Cerebellar cortex (tissue), 1 donor: ENCODE results near the gene KRT23.

Source experiments
- DNase-seq: peaks from one replicate; pipeline ENCODE4 v3.0.0-alpha.2; 2015; ENCODE audit warnings: low spot score

The KRT23 gene

DNA sequence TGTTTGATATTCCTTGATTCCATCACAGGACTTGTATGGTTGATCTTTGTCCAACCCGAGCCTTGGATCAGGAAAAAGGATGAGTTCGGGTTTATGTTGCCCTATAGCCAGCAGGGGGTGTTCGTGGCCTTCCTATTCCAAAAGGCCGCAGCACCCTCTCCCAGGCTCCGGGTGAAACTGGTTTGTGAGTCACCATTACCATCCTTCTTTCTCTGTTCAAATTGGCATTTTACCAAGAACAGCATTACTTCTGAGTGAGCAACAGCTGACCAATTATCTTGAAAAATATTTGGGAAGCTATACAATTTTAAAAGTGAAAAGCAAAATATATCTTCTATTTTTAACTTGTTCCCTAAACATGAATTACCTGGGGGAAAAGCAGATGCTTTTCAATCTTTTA is 28.1 kb downstream of the KRT23 start:
- peak; percentile 85 for DNase-seq

GRCh38 chr17:40906613-40907012 is 30.8 kb downstream of the KRT23 start:
- DNase-seq, result no peak

GRCh38 chr17:40905370-40905769 is 32.1 kb downstream of the KRT23 start:
- no peak for DNase-seq

DNA sequence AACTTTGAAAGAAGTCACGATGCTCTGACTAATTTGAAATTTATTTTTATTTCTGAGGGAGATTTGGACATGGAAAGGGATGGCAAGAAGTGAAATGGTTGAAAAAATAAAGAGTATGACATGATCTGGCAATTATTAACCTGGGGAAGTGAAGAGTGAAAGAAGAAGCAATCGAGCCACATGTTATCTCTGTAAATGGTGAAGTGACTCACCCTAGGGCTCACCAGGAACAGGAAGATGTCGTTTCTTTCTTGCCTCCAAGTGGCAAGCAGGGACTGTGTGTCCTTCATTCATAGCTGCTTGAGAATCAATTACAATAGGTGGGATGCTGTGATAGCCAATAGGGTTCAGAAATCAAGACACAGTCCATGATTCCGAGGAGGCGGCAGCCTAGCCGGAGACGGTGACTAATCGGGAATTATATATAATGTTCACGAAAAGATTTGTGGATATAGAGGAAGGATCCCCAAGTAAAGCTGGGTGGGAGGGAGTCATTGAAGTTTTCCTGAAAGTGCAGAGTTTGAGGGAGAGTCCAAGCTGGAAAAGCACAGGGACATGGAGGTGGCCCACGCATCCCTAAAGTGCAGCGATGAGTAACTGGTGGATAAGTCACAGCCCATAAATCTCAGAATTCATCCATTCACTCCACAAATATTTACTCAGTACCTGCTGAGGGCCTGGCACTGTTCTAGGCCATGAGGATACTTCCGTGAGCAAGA is 34.2 kb downstream of the KRT23 start:
- DNase-seq, result no peak

DNA sequence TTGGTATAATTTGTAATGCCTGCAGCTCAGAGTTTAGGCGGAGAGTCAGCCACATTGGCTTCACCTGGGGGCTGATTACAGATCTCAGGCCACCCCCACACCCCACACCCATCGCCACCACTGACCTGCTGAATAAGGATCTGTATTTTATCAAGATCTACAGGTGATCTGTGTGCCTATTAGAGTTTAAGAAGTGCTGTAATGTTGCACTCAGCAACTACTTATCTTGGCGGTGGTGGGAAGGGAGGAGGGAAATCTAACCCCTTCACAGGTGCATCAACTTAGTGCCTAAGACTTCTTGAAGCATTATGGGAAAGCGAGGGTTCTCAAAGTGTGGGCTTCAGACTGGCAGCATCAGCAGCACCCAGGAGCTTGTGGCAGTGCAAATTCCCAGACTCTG is 34.9 kb downstream of the KRT23 start:
- DNase-seq, result no peak

DNA sequence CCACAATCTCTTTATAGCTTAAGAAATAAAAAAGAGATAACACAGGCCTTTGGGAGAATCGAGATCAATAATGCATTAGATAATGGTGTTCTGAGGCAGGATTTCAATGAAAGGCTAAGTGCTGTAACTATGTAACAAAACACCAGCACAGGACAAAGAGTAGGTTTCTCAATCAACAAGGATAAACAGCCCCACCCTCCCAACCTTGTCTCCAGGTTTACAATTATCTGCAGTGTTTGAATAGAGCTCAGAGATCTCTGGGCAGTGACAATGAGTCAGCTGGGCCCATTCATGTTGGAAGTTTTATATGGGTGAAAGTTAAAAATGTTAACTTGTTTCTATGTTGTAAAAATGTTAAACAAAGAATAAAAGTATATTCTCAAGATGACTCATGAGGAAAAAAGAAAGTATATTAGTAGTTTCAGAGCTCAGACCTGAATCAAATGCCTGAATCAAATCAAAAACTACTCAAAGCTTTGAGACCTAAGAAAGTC is 35.4 kb downstream of the KRT23 start:
- DNase-seq, result no peak

- DNase-seq, result no peak
These were observed 36.6 kb downstream of the KRT23 start for GRCh38 chr17:40900809-40901356.

DNA sequence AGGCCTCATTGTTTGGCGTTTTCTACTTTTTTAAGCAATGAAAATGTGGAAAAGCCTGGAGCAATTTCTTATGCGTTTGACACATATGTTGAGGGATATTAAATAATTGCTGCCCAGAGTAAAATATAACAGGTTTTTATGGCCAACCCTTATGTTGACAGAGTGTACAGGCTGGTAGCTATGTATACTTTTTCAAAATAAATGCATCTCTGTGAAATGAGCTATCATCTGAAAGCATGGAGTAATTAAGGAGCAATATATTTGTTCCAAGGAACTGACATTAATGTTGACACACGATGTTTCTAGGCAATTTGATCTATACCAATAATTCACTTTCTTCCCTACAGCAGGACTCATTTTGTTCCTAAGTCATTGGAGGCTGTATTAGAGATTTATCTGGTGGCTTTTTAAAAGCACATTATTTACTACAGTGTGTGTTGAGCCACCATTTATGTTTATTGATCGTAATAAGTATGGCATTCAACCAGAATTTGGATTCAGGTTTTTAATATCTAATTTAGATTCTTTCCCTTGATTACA is 40.5 kb downstream of the KRT23 start:
- DNase-seq, result no peak

DNA sequence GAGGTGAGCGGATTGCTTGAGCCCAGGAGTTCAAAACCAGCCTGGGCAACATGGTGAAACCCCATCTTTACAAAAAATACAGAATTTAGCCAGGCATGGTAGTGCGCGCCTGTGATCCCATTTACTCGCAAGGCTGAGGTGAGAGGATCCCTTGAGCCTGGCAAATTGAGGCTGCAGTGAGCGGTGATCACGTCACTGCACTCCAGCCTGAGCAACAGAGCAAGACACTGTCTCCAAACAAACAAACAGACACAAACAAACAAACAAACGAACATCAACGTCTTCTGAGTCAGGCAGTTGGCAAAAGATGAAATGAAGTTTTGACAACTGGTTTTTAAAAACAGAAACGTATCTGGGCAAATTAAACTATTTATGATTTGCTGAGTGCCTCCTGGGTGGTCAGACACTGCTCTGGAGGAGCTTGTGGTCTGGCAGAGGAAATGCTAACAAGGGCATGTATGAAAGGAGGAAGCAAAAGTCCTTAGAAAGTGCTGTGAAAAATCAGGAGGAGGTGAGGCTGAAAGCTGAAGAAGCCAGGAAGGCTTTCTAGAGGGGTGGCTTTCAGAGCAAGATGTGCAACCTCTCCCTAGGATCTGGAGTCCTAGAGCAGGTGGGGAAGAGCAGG is 42.2 kb downstream of the KRT23 start:
- no peak for DNase-seq

DNA sequence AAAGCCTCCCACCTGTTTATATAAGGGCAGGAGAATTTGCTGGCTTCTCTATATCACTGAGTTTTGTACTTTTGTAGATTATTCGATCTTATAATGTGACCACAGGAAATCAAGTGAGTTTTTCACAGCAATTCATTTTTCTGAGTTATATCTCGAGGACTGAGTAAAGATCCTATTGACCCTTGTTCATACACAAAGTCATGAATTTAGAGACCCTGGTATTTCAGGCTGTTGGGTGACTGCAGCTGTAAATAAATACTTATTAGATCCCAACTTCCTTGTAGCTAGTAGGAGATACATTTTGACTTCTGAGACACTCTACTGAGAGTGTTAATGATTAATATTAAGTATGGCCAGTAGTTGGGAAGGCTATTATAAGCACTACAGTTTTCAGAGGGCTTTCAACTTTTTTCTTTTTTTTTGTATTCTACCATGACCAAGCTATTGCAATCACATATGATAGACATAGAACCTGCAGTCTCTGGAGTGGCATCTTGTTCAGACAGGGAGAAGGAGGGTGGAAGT is 49.2 kb downstream of the KRT23 start:
- no peak for DNase-seq

DNA sequence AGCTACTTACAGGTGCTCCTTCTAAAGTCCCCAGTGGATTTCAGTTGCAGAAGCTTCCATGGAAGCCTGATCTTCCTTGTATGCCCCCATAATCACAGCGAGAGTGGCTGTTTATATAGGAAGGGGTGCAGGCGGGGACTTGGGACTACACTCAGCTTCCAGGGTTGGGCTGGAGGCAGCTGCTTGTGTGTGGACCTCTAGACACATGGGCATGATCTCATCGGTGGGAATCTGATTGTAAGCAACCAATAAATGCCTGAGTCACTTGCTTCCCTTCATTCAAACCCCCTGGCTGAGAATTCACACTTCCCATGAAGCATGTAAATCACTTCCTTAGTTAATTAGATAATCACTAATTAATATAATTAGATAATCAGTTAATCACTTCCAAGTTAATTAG is 51.4 kb downstream of the KRT23 start:
- no peak for DNase-seq

DNA sequence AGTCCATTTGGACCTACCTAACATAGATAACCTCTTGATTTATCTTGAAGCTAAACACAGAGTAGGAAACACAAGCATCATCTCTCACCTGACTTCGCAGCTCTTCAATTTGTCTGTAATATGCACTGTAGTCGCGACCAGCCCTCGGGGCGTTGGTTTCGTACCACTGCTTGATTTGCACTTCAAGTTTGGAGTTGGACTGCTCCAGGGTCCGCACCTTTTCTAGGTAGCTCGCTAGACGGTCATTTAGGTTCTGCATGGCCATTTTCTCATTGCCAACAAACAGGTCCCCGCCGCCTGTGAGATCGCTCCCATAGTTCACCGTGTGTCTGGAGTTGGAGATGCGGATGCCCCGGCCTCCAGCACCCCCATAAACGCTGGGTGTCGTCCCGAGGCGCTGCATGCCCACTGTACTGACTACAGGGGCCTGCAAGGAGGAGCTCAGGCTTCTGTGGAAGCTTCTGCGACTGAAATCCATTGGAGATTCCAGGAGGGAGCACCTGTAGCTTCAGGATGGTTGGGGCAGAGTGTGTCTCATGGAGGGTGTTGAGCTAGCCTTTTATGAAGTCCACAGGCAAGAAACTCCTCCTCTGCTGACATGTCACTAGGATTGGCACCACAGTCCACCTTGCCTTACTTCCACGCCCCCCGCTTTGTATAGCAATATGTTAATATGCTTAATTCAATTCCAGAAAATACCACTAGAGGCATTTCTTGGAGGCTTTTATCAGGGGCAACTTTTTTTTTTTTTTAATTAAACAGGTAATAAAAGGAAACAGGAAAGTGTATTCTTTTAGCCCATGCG is 52.5 kb downstream of the KRT23 start, which contains the start of gene KRT20:
KRT20 (minus strand) TSS at position 535 of the 805 bp plus-strand sequence; CDS start at position 478, 57 bp downstream.
- no peak for DNase-seq

DNA sequence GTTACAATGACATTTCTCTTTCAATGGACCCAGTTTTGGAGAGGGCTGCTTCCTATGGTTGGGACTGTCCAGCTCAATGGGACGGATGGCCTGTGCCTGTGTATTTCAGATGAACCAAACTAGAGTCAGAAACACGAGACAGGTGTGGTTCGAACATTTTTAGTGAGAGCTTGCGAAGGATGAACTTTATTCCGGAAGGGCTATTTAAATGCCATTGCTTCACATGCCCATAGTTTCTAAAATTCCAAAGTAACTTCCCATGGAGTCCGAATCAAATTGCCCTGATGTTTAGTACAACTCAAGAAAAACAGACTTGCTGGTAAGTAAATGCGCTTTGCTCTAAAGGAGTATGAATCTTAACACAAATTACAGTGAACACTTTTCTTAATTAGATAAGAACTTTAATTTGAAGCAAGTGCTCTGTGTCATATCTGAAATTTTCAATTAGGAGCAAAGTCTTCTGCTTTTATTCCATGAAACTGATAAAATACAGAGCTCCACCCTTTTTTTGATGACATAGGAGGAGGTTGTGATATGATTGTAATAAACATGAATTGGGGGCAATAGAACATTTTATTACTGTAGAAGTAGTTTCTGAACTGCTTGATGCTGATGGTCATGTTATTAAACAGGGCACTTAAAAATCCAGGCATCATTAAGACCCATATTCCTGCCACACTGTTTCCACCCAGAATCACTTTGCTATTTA is 53.7 kb downstream of the KRT23 start:
- DNase-seq, result no peak

DNA sequence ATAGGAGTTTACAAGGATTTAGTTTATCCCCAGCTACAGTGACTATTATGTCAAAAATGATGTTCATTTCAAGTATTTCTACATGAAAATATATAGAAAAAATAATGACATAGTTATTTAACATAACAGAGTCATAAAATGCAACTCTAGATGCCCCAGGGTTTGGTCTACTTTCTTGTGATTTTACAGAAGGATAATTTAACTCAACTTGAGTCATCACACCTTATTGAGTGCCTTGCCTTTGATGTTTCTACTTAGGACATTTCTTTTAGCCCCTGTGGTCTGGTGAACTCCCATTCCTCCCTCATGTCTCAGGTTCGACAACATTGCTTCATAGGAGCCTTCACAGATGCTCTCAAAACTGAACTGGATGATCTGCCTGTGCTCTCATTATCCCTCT is 54.4 kb downstream of the KRT23 start:
- no peak for DNase-seq

GRCh38 chr17:40879026-40879425 is 58.4 kb downstream of the KRT23 start:
- no peak for DNase-seq

DNA sequence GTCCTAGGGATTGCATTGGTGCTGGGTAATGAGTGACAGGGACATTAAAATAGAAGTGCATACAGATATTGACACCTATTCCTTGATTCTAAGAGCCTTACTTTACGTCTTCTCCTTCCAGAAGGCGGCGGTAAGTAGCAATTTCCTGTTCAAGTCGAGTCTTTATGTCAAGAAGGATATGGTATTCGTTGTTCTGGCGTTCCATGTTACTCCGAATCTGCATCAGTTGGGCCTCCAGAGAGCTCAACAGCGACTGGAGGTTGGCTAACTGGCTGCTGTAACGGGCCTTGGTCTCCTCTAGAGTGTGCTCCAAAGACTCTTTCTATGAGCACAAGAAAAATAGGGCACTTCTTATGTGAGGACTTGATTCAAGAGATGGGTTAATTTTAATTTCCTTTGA is 59.4 kb downstream of the KRT23 start:
- no peak for DNase-seq

GRCh38 chr17:40873801-40874200 is 63.6 kb downstream of the KRT23 start:
- DNase-seq, result no peak

DNA sequence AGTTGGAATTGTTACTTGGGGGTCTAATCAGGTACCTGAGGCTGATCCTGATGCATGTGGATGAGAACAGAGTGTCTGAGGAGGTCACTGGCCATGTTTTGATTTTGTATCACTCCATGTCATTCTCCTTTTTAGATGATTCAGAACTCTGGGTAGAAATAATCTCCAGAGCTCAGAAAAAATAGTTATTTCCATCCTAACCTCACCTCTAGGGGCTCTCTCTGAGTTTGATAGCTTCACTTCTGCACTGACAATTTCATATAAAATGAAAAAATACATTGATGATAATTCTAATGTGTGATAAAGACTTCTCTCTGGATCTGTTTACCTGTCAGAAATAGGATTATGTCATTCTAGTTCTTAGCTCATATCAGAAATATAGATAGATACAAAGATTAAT is 64.2 kb downstream of the KRT23 start:
- DNase-seq, result no peak
